Retinal pigment epithelial cell (primary cell): Measurements from ENCODE around the gene INPP4B.
A peak's percentile ranks its signal among the peaks of the same experiment; 100 is the strongest.

ENCODE experiments used
- DNase-seq: peaks from one replicate; pipeline ENCODE4 v3.0.0-alpha.2; 2010; ENCODE audit warnings: low read depth
- H3K4me3 ChIP-seq: 2 replicates; pipeline ENCODE4 v1.5.1; 2011; ENCODE audit warnings: mild to moderate bottlenecking, low read length, control low read depth, moderate library complexity
- TF ChIP-seq, protein P1 (sequence below): conservative IDR thresholded peaks from 2 replicates; pipeline ENCODE4 v1.5.1; 2011; ENCODE audit warnings: low read depth, low read length, control low read depth, inconsistent platforms

INPP4B gene

DNA sequence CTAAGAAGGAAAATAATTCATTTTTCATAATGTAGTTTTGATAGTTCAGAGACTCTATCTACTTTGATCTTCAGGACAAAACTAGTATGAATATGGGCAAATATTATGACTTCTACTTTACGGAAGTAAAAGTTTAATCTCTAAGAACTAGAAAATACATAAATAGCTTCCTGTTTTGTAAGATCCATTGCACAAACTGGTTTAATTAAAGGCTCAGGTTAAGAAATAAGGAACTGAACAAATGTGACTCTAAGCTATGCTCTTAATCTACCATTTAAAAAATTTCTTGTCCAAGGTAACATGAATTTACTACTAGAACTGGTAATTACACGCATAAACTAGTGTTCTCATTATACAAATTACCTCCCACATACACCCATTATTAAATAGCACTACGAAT, 360.6 kb downstream of the INPP4B start:
- no peak overlapping the region for H3K4me3 ChIP-seq
- TF ChIP-seq, protein P1, sequence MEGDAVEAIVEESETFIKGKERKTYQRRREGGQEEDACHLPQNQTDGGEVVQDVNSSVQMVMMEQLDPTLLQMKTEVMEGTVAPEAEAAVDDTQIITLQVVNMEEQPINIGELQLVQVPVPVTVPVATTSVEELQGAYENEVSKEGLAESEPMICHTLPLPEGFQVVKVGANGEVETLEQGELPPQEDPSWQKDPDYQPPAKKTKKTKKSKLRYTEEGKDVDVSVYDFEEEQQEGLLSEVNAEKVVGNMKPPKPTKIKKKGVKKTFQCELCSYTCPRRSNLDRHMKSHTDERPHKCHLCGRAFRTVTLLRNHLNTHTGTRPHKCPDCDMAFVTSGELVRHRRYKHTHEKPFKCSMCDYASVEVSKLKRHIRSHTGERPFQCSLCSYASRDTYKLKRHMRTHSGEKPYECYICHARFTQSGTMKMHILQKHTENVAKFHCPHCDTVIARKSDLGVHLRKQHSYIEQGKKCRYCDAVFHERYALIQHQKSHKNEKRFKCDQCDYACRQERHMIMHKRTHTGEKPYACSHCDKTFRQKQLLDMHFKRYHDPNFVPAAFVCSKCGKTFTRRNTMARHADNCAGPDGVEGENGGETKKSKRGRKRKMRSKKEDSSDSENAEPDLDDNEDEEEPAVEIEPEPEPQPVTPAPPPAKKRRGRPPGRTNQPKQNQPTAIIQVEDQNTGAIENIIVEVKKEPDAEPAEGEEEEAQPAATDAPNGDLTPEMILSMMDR, result no peak
- no peak for DNase-seq

DNA sequence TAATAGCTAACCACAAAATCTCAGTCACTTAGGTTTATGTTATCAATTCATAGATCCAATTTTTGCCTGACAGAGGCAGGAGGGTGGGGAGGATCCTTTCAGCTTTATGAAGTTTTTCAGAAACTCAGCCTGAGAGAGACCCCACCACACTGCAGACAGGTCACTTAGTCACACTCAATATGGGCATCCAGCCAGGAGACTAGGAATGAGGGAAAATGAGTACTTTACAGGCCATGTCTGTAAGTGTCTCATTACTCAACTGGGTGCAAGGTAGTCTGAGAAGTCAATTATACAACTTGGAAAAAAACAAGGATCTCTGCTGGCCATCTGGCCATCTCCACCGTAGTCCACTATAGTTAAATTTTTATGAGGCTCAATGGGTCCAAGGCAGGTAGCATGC, 365.9 kb downstream of the INPP4B start:
- peak; percentile 58 for DNase-seq
- TF ChIP-seq, protein P1, result no peak
- no peak overlapping the region for H3K4me3 ChIP-seq

DNA sequence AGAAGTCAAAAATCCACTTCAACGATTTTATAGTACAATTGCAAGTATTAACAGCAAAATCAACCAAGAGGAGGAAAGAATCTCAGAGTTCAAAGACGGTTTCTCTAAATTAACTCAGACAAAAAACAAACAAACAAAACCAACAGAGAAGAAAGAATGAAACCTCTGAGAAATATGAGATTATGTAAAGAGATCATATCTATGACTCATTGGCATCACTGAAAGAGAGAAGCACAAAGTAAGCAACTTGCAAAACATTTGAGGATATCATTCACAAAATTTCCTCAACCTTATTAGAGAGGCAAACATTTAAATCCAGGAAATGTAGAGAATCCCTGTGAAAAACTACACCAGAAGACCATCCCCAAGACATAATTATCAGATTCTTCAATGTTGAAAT, 370.4 kb downstream of the INPP4B start:
- no peak for DNase-seq
- no peak overlapping the region for H3K4me3 ChIP-seq
- TF ChIP-seq, protein P1, result no peak

DNA sequence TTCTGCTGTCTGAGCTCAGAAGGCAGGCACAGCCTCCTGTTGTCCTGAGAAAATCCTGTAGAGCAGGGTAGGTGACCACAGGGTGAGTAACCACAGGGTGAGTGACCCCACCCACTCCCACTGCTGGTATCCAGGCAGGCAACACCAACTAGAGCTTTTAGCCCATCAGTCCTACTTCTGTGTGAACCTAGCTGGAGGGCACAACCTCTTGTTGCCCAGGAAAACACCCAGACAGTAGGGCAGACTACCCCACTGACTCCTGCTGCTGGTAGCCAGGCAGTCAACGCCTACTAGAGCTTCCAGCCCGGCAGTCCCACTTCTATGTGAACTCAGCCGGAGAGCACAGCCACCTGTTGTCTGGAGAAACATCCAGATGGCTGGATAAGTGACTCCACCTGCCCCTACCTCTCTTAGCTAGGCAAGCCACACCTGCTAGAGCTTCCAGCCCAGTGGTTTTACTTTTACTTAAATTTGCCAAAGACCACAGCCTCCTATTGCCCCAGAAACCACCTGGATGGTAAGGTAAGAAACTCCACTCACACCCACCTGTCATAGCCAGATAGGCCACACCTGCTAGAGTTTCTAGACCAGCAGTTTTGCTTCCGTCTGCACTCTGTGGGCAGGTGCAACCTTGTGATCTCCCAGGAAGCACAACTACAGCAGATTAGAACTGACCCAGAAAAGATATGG, 371.6 kb downstream of the INPP4B start:
- DNase-seq, result peak; percentile 29
- TF ChIP-seq, protein P1, result no peak
- no peak overlapping the region for H3K4me3 ChIP-seq

DNA sequence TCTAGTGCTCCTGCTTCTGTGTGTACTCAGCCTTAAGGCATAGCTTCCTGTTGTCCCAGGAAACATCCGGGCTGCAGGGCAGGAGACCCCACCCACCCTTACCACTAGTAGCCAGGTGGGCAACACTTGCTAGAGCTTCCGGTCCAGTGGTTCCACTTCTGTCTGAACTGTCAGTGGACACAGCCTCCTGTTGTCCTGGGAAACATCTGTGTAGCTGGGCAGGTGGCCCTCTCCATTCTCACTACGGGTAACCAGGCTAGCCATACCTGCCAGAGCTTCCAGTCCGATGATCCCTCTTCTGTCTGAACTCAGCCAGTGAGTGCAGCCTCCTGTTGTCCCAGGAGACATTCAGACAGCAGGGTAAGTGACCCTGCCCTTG, 372.2 kb downstream of the INPP4B start:
- no peak overlapping the region for H3K4me3 ChIP-seq
- DNase-seq, result no peak
- TF ChIP-seq, protein P1, result no peak

DNA sequence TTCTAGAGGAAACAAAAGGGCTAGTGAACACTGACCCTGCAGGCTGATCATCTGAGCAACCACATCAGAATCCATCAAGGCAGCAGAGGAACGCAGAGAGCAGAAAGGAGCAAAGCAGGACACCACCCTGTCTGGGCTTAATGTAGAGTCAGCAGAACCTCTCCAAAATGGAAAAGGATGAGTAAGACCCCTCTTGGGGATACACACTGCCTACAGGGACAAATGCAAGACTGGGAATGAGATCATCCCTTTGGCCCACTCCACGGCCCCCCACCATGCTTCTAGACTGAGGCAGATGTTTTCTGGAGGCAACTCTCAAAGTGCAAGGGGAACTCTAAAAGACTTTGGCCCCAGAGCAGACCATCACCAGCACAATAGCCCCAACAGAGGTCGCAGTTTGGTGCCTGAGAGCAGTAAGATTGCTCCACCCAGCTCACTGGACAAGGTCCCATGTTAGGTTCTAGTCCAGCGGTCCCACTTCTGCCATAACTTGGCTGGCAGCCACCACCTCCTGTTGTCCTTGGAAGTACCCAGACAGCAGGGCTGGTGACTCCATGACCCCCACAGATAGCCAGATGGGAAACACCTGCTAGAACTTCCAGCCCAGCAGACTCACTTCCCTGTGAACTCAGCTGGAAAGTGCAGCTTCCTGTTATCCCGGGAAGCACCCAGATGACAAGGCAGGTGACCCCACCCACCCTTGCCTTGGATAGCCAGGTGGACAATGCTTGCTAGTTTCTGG, 372.7 kb downstream of the INPP4B start:
- H3K4me3 ChIP-seq, result no peak overlapping the region
- TF ChIP-seq, protein P1, result no peak
- DNase-seq, result no peak

DNA sequence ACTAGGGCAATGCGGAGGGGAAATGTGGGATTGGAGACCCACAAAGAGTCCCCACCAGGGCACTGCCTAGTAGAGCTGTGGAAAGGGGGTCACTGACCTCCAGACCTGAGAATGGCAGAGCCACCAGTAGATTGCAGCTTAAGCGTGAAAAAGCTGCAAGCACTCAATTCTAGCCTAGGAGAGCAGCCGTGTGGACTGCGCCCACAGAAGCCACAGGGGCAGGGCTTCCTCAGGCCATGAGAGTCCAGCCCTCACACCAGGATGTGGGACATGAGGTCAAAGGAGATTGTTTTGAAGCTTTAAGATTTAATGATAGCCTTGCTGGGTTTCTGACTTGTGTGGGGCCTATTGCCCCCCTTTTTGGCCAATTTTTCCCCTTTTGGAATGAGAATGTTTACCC, 379.0 kb downstream of the INPP4B start:
- no peak overlapping the region for H3K4me3 ChIP-seq
- DNase-seq, result no peak
- TF ChIP-seq, protein P1, result no peak
